PC-9 (cell line): ENCODE results near the gene TEP1. TPM values are rescaled to one million over a fixed set of nuclear protein-coding genes. Genes with fewer than 3 reads are reported as not detected.
A peak's percentile ranks its signal among the peaks of the same experiment; 100 is the strongest.

ENCODE experiments used
- BruUV-seq: library from RNA; stranded (reverse); fragments of 400-500 nt; replicated peaks from 2 replicates; lab custom pipeline; 2021; lab: Mats Ljungman, UMichigan
- CTCF ChIA-PET: fragments of 300-600 bp; sonication (Branson Sonifier 250); formaldehyde crosslinking; loops from one replicate; lab custom pipeline; 2022; ENCODE audit warnings: antibody characterized with exemption; lab: Charles Lee
- POLR2A ChIA-PET: fragments of 300-600 bp; sonication (Branson Sonifier 250); formaldehyde crosslinking; loops from one replicate; lab custom pipeline; 2022; ENCODE audit warnings: antibody characterized with exemption; ENCODE audit not compliant: unreplicated experiment; lab: Charles Lee
- DNase-seq, 2 experiments: peaks; one replicate each; pipeline versions ENCODE4 v3.0.0 to v3.0.0-alpha.2; 2015 to 2022; ENCODE audit warnings: mixed read lengths in 1 of 2
- H2AFZ ChIP-seq: fragments of 200-600 bp; sonication (generic); 2 replicates; pipeline ENCODE4 v1.8.1; 2017; ENCODE audit warnings: antibody characterized with exemption
- H3F3A ChIP-seq: fragments of 200-600 bp; sonication (generic); 2 replicates; pipeline ENCODE4 v1.8.1; 2017; ENCODE audit warnings: antibody characterized with exemption, mild to moderate bottlenecking, low read depth; ENCODE audit not compliant: insufficient read depth
- H3K27ac ChIP-seq: fragments of 200-600 bp; sonication (generic); 2 replicates; pipeline ENCODE4 v1.6.1; 2016; ENCODE audit warnings: mixed run types
- H3K27me3 ChIP-seq: fragments of 200-600 bp; sonication (generic); 2 replicates; pipeline ENCODE4 v1.6.1; 2016; ENCODE audit warnings: low read depth, mixed run types; ENCODE audit not compliant: insufficient read depth
- H3K36me3 ChIP-seq: fragments of 200-600 bp; sonication (generic); 2 replicates; pipeline ENCODE4 v1.6.1; 2016; ENCODE audit warnings: low read depth, mixed run types
- H3K4me1 ChIP-seq: fragments of 200-600 bp; sonication (generic); replicated peaks from 2 replicates; pipeline ENCODE4 v1.6.1; 2016; ENCODE audit warnings: mixed run types; ENCODE audit not compliant: insufficient read depth
- H3K4me2 ChIP-seq: fragments of 200-600 bp; sonication (generic); 2 replicates; pipeline ENCODE4 v1.6.1; 2017; ENCODE audit warnings: mixed run types
- H3K4me3 ChIP-seq: fragments of 200-600 bp; sonication (generic); 2 replicates; pipeline ENCODE4 v1.6.1; 2016; ENCODE audit warnings: mixed run types
- H3K79me2 ChIP-seq: fragments of 200-600 bp; sonication (generic); 2 replicates; pipeline ENCODE4 v1.6.1; 2017; ENCODE audit warnings: low read depth, mixed run types
- H3K9me2 ChIP-seq: fragments of 200-600 bp; sonication (generic); 2 replicates; pipeline ENCODE4 v1.8.1; 2017; ENCODE audit warnings: mild to moderate bottlenecking; ENCODE audit not compliant: insufficient read depth
- H3K9me3 ChIP-seq: fragments of 200-600 bp; sonication (generic); 2 replicates; pipeline ENCODE4 v1.8.1; 2016; ENCODE audit warnings: low read depth; ENCODE audit not compliant: insufficient read depth
- H4K20me1 ChIP-seq: fragments of 200-600 bp; sonication (generic); 2 replicates; pipeline ENCODE4 v1.8.1; 2017; ENCODE audit not compliant: insufficient read depth
- CTCF ChIP-seq: fragments of 200-600 bp; sonication (generic); conservative IDR thresholded peaks from 2 replicates; pipeline ENCODE4 v1.6.1; 2017; ENCODE audit warnings: mixed run types, antibody characterized with exemption, mild to moderate bottlenecking, moderate library complexity
- EZH2 ChIP-seq: fragments of 200-600 bp; sonication (generic); IDR thresholded peaks from 2 replicates; pipeline ENCODE4 v1.8.0; 2017; ENCODE audit warnings: antibody characterized with exemption, low read depth
- intact Hi-C: fragments of 100-400 bp; cut with micrococcal nuclease; formaldehyde crosslinking; loops from one replicate; pipeline ENCODE4 v1.10.0; 2022; ENCODE audit not compliant: unreplicated experiment
- total RNA-seq: library from RNA; stranded (reverse); gene quantifications from 2 replicates; pipeline ENCODE4 v1.2.3, GENCODE V29; 2021

The TEP1 gene
- total RNA-seq, 1 experiment from 2014 or later: 20.4 TPM

GRCh38 chr14:20428802-20429201, 15.5 kb upstream of the TEP1 start:
- no peaks in the 10 kb centered on the region for H3K36me3 ChIP-seq
- H3K4me3 ChIP-seq: no peak overlapping the region
- BruUV-seq: no TSS peak
- no peak overlapping the region for H3K27ac ChIP-seq
- H3K4me1 ChIP-seq: 0 out of 2 replicates have a peak, but pooled peaks cover 3% of the 10 kb centered on the region
- TF ChIP-seq EZH2 (no peak), CTCF (no peak)
- H4K20me1 ChIP-seq: no peaks in the 10 kb centered on the region
- ChIA-PET CTCF (no interaction called here), POLR2A (no interaction called here)
- no peak for DNase-seq
- no peaks in the 10 kb centered on the region for H3K9me2 ChIP-seq
- no peaks in the 10 kb centered on the region for H3K79me2 ChIP-seq
- H3F3A ChIP-seq: no peaks in the 10 kb centered on the region
- H3K9me3 ChIP-seq: no peaks in the 10 kb centered on the region
- no peak overlapping the region for H3K4me2 ChIP-seq
- no peaks in the 10 kb centered on the region for H3K27me3 ChIP-seq
- H2AFZ ChIP-seq: no peak overlapping the region
- intact Hi-C loops: no loop called here

- no TSS peak for BruUV-seq
- H4K20me1 ChIP-seq: no peaks in the 10 kb centered on the region
- no peak for TF ChIP-seq EZH2
- TF ChIP-seq CTCF: no peak
- 0 out of 2 replicates have a peak, but pooled peaks cover 3% of the 10 kb centered on the region for H3K4me1 ChIP-seq
- H3F3A ChIP-seq: no peaks in the 10 kb centered on the region
- ChIA-PET CTCF (no interaction called here), POLR2A (no interaction called here)
- H3K79me2 ChIP-seq: no peaks in the 10 kb centered on the region
- H3K36me3 ChIP-seq: no peaks in the 10 kb centered on the region
- DNase-seq: no peak
- intact Hi-C loops: no loop called here
- H3K4me3 ChIP-seq: no peak overlapping the region
- H3K27ac ChIP-seq: no peak overlapping the region
- H2AFZ ChIP-seq: no peak overlapping the region
- H3K9me2 ChIP-seq: no peaks in the 10 kb centered on the region
- H3K4me2 ChIP-seq: no peak overlapping the region
- H3K27me3 ChIP-seq: no peaks in the 10 kb centered on the region
- H3K9me3 ChIP-seq: no peaks in the 10 kb centered on the region
These were observed 14.7 kb upstream of the TEP1 start for GRCh38 chr14:20428010-20428365.

GRCh38 chr14:20427231-20428009, 14.1 kb upstream of the TEP1 start:
- H3K36me3 ChIP-seq: no peaks in the 10 kb centered on the region
- intact Hi-C loops: no loop called here
- no peak for DNase-seq
- no peak for TF ChIP-seq CTCF
- no peak for TF ChIP-seq EZH2
- no peaks in the 10 kb centered on the region for H4K20me1 ChIP-seq
- H3K27me3 ChIP-seq: no peaks in the 10 kb centered on the region
- no peaks in the 10 kb centered on the region for H3K9me2 ChIP-seq
- no peak overlapping the region for H3K27ac ChIP-seq
- H3F3A ChIP-seq: no peaks in the 10 kb centered on the region
- BruUV-seq: no TSS peak
- ChIA-PET POLR2A (interaction anchor here (0.6 kb wide), 1 partner anchor 587 kb away, joined by 17 read pairs; no protein-coding TSS in a partner anchor), CTCF (no interaction called here)
- H3K9me3 ChIP-seq: no peaks in the 10 kb centered on the region
- 0 out of 2 replicates have a peak overlapping the region, but pooled peaks have one; percentile 8 for H3K4me2 ChIP-seq
- H2AFZ ChIP-seq: no peak overlapping the region
- H3K4me1 ChIP-seq: 0 out of 2 replicates have a peak, but pooled peaks cover 3% of the 10 kb centered on the region
- no peaks in the 10 kb centered on the region for H3K79me2 ChIP-seq
- H3K4me3 ChIP-seq: no peak overlapping the region
